Stromal cell of bone marrow (primary cell): ENCODE results near the gene IKZF3.
"Not testable (repeated sequence)": the region's sequence is repeated elsewhere in the genome, so short reads cannot be mapped to it uniquely, and the experiment has no call there.

Experiments
- DNase-seq: peaks from one replicate; pipeline ENCODE4 v3.0.0-alpha.2; 2012; ENCODE audit warnings: low read depth

The IKZF3 gene

DNA sequence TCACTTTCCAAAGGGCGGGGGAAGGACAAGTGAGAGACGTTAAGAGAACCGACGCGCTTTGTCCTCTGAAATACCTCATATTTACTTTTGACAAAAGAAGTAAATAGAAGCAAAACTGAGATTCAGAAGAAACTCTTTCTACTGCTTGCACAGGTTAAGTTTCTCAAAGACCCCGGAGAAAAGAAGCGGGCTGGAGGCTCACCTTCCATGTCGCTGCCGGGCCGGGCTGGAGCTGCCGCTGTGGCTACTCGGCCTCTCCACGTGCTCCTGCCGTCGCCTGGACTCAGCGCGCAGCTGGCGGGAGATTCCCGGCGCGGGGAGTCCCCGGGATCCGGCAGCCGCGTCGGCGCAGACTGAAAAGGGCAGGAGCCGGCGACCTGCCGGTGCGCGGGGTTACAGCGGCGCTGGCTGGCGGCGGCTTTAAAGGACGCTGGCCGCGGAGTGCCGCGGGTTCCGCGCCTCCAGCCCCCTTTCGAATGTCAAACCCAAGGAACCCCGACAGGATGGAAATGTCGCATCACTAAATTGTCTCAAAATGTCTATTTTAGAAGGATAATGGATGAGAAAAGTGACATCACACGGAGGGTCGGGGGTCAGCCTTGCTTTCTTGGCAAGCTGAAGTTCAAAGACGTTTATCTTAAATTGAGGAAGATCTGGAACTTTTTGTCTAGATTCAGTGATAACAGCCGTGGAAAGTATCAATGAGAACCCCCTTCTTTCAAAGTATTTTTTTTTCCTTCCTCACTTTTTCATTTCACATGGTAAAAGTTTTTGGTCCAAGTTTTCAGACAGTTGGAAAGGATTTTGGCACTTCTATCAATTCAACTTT lies at the start of gene IKZF3:
Gene IKZF3, minus strand, starts transcription at position 395 of the 829 bp plus-strand sequence. Its CDS starts 186 bp downstream, at position 209.
- no peak for DNase-seq

DNA sequence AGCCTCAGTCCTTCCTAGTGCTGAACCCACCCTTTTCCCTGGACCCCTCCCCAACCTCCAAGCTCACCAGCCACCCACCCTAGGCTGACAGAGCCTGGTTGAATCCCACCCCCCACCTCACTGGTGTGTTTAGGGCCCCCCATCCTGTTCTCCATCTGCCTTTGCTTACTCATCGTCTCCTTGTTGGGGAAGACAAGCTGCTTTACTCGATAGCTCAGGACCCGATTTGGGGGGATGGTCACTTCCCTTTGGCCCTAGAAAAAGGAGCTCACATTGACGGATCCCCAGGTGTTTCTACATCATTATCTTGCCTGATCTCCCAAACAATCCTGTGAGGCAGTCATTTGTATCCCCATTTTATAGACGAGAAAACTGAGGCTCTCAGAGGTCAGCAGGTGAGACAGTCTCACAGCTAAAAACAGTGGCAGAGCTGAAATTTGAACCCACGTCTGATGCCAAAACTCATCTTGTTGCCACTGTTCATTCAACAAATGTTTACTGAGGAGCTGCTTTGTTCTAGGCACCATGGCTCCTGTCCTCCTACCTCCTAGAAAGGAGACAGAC lies 44.8 kb upstream of the IKZF3 start:
- no peak for DNase-seq

DNA sequence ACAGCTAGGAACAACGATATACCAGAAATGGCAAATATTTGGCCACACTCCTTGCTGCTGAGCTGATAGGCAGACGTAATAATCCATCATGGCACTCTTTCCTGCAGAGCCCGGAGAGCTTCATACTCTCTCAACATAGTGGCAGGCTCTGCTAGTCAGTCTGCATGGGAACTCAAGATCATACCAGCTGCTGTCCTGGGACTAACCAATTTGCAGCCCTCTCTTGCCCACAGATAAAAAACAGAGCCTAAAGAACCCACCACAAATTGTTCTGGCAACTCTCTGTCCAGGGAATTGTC lies 40.8 kb upstream of the IKZF3 start:
- no peak for DNase-seq

DNA sequence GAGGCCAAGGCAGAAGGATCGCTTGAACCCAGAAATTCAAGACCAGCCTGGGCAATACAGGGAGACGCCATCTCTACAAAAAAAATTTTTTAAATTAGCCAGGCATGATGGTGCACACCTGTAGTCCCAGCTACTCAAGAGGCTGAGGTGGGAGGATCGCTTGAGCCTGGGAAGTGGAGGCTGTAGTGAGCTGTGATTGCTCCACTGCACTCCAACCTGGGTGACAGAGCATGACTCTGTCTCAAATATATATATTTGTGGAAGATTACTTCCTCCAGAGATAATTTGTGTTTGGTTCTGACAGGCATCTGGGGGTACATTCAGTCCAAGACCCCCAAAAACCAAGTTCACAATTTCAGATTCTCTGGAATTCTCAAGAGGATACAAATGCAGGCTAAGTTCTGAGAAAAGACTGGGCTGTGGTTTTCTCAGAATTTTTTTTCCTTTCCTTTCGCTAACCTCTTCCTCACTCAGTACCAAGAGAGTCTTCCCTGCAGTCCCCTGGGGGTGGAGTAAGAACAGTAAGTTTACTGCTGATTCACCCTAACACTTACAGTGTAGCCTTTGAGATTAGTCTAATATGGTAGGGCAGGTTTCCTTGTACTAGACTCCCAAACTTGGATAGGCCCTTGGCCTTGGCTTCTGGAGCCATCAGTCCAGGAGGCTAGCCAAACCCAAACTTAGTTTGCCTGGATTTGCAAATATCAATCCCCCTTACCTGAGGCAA lies 39.2 kb upstream of the IKZF3 start:
- peak; percentile 31 for DNase-seq

DNA sequence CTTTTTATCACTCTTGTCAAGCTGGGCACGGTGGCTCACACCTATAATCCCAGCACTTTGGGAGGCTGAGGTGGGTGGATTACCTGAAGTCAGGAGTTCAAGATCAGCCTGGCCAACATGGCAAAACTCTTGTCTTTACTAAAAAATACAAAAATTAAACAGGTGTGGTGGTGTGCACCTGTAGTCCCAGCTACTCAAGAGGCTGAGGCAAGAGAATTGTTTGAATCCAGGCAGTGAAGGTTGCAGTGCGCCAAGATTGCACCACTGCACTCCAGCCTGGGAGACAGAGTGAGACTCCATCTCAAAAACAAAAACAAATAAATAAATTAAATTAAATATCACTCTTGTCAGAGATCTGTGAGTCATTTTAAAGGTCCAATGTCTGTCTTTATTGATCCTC lies 37.9 kb upstream of the IKZF3 start:
- DNase-seq = not testable (repeated sequence)

DNA sequence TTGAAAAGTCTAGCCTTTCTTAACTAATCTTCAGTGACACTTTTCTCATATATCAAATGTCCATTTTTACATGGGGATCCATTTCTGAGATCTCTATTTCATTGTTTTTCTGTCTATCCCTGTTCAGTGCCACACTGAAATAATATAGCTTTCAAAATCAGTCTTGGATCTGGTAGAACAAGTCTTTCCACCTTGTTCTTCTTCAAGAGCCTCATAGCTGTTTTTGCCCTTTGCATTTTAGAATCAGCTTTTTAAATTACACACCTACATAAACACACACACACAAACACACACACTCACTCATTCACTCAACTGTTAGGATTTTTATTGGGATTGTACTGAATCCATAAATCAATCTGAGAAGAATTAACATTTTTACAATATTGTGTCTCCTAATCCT lies 35.1 kb upstream of the IKZF3 start:
- DNase-seq = no peak

DNA sequence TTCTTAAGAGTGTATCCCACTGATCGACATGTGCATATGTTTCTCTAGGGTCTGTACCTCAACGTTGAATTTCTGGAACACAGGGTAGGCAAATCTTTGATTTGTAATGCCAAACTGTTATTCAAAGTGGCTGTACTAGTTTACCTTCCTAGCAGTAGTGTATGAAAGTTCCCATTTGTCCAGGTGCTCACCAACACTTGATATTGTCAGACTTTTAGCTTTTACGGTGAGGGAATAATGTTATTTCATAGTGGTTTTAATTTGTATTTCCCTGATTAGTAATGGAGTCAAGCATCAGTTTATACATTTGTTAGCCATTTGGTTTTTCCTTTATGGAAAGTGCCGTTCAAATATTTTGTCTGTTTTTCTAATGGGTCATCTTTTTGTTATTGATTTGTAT lies 34.0 kb upstream of the IKZF3 start:
- no peak for DNase-seq

DNA sequence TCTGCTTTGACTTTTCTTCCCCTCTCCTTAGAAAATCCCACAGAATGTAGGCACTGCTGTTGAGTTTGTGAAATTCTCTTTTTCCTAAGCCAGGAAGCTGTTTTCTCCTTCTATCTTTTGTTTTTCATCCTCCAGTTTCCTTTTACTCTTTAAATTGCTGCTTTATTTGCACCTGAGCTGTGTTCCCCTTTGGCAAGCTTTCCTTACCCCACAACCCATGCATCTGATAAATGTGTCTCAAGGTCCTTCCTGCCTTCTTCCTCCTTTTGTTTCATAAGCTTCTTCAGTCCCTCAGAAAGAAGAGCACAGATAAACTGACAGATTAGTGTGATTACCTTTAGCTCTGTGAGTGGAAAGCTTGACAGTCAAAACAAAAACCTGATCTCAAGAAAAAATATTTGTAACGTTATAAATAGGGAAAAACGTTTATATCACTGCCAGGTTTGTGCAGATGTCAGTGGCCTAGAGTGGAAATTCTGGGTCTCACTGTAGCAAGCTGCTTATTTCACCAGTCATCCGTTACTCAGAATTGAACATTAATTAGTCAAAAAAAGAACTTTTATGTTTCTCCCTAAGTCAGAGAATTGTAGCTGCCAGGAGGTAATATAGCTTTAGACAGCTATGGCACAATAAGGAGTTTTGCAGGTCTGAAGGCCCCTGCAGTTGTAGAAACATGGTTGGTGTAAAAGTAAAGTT lies 30.7 kb upstream of the IKZF3 start:
- DNase-seq = no peak

DNA sequence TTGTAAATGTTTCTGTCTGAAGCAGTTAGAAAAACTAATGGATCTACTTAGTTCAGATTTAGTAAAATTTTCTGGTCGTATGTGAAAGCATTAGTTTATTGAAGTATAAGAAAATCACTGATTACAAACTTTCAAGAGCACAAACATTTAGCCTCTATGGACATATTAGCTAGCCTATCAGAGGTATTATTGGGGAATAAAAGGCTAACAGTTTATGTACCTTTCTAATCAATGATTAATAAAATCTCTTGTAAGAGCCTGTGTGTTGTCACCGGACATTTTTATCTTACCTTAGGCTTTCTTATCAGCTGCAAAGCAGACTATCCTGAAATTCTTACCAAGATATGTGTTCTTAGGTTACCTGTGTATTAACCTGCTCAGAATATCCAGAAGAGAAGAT lies 25.1 kb upstream of the IKZF3 start:
- DNase-seq = no peak

DNA sequence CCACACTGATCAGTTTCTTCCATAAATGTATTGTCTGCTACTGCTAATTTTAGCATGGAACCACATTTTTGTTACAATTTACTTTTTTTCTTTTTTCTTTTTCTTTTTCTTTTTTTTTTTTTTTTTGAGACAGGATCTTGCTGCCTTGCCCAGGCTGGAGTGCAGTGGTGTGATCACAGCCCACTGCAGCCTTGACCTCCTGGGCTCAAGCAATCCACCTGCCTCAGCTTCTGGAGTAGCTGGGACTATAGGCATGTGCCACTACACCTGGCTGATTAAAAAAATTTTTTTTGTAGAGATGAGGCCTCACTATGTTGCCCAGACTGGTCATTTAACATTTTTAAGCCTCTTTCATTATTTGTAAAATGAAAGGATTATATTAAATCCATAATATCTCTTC lies 23.0 kb upstream of the IKZF3 start:
- DNase-seq = no peak

DNA sequence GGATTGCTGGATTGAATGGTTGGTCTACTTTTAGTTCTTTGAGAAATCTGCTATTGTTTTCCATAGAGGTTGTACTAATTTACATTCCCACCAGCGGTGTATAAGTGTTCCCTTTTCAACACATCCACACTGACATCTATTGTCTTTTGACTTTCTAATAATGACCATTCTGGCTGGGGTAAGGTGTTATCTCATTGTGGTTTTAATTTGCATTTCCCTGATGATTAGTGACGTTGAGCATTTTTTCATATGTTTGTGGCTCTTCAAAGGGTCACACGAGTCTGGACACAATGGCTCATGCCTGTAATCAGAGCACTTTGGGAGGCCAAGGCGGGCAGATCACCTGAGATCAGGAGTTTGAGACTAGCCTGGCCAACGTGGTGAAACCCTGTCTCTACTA lies 22.0 kb upstream of the IKZF3 start:
- DNase-seq = not testable (repeated sequence)

DNA sequence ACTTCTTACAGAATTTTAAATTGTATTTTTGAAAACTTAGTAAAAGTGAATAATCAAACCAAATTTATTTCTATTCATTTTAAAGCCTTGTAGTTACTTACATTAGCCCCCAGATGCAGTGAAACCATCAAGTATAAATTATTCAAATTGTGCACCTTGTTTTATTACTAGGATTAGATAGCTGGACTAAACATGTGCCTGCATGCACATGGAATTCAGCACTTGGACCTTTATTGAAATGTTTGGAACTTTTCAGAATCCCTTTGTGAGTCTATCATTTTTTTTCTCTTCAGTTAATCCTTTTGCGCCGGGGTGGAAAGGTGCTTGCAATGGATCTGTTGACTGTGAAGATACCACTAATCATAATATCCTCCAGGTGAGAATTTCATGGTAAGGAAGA lies 8.6 kb upstream of the IKZF3 start:
- peak; percentile 2 for DNase-seq

DNA sequence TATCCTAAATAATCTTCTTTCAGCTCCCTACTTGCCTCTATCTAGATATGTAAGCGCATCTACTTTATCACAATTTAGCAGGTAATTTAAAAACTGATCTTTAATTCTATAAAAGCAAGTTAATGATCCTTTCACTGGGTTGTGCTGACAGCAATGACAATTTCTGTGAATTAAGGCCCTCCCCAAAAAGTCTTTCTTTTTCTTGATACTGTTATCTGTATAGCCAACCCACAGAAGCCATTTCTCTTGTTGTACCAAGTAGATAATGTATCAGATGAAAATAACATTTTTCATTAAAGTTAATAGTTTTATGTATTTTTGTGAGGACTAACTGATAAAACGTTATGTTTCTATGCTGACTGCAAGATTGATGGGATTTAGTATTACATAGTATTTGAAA lies 7.7 kb upstream of the IKZF3 start:
- DNase-seq = no peak

DNA sequence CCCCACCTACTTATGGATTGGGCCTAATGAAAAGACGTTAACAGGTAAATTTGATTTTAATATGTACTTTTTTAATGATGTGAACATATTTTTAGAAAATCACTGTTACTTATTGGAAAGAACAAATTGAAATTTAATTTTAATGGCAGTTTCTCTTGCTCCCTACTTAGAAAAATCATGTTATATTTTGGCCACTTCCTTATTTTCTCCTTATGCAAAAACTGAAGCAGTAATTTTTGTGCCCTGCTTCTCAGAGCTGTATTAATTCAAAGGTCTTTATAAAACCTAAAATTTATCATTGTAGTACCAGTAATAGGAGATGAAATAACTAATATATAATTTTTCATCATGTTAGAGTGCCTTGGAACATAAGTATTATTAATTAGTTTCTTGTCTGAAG lies 6.7 kb upstream of the IKZF3 start:
- no peak for DNase-seq

DNA sequence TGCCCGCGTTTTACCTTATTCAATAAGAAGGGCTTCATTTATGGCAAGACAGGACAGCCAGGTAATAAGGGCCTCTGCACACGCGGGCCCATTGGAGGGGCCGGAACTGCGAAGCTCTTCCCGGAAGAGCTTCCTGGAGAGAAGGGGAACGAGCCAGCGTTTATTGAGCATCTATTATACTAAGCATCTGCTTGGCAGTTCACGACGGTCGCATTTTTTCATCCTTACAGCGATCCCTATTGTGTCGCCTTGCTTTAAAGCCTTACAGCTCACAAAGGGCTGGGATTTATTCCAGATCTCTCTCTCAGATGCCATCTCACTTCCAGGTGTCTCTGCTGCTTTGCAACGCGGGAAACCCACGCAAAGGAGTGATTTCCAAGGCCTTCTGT lies 4.4 kb upstream of the IKZF3 start:
- DNase-seq = no peak

DNA sequence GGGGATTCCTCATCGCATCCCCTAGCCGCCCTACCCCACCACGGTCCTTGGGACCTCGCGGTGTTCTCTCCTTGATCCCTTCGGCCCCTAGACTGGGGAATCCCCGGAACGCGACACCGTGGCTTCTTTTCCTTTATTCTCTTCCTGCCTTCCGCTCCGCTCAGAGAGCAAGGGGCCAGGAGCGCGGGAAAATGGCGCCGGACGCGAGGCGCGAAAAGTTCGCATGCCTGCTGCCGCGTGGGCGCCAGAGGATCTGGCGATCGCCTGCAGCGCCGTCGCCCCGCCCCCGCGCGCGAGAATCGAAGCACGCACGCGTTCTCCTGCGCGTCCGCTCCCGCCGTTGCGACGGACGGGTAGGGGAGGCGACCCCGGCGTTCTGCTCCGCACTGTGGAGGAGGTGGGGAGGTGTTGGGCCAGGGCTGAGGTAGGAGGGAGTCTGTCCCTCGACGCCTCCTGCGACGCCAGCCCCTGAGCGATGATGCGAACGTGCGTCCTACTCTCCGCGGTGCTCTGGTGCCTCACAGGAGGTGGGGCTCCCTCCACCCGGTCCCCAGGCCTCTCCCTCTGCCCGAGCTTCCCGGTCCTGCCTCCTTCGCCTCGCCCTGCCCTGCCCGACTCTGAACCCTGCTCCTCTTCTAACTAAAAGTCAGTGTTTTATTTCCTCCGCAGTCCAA lies 3.9 kb upstream of the IKZF3 start, which contains the start of gene ZPBP2:
Gene ZPBP2, plus strand, starts transcription at position 323 of the 674 bp plus-strand sequence. Its CDS starts 153 bp downstream, at position 476.
- DNase-seq = no peak

DNA sequence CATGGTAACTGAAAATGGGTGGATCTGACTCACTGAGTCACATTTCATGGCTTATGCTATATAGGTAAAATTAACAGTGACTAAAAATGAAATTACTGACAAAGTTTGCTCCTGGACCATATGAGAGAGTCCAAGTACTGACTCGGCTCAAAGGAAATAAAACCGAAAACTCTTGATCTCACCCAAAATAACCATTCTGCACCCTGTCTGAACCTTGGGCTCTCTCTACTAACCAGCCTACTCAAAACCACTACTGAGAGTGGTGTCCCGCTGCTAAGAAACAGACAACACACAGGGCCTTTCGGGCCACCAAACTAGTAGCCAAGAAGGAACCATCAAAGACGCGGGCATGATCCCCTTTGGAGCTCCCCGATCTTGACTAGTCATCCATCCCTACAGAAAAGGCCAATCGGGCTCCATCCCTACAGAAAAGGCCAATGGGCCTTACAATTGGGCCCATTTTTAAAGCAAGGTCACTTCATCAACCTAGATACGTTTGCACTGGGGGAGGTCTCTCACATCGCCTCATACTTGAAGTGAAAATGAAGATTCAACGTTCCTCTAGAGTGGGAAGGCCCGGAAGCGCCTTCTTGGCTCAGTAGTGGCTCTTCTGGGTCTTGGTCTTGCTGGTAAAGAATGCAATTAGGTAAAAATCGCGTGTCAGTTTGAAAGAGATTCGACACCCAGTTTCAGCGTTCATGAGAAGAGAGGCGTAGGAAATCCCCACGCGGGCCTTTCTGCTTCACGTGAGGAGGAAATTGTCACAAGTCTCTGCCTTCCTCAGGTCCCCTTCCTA lies 3.2 kb upstream of the IKZF3 start:
- DNase-seq = no peak

DNA sequence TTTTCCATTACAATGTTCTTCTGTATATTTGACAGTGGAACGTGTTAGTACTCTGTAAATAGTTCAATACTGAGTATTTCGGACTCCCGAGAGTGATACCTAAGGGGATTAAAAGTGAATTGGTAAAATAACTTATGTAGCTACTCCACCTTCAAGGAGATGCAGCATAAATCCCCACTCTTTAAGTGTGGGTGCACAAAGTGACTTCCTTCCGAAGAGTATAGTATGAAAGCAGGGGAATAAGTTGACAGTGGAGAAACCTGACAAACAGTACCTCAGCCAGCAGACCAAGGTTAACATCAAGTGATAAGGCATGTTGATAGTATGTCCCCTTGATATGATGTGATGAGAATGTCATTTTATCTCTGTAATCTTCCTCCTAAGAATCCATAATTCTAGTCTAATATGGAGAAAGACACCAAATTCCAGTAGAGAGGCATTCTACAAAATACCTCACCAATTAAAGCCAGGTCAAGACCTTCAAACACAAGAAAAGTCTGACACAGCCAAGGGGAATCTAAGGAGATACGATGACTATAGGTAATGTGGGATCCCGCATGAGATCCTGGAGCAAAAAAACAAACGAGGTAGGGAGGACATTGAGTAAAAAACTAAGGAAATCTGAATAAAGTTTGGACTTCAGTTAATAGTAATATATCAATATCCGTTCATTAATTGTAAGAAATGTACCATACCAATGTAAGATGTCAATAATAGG lies 2.1 kb upstream of the IKZF3 start:
- DNase-seq = no peak

DNA sequence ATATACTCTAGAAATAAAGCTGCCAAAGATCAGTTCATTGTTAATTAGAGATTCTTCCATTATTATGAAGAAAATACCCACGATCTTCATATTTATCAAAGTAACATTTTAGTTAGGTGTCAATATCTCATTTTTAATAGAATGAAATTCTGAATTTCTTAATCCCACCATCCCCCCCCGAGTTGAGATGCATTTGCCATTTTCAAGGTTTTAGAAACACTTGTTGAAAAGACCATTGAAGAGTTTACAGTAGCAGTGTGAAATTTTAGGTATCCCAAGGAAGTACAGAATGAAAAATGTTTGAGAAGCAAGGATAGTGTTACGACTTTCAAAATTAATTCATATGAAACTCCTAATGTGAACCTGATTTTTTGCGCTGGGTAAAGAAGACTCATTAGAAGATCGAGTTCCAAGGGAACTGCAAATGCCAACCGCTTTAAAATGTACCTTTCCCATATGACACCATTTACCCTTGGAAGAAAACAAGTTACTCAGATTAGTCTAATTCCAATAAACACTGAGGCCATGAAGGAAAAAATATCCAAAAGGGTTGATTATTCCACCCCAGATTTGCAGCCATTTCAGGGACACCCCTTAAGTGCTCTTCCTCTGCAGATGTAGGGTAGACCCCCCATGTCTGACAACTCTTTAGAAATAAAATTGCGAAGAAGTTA lies 731 bp downstream of the IKZF3 start:
- DNase-seq = no peak

DNA sequence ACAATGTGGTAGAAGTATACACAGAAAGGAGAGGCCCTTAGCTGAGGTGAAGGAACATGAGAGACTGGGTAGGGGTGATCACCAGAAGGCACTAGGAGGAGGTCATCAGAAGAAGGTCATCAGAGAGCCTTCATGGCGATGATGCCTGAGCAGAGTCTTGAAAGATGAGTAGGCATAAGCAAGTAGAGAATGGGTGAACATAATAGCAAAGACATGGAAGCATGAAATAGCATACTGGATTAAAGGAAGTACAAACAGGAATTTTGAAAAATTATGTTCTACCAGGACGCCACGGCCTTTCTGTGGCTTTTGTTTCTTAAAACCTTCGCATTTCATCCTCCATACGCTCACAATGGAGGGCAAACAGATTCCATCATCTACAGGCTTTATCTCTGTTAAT lies 2.9 kb downstream of the IKZF3 start:
- no peak for DNase-seq
